ENCODE results near the gene HES1. TPM values are rescaled to one million over a fixed set of nuclear protein-coding genes. Genes with fewer than 3 reads are reported as not detected.

The HES1 gene
- total RNA-seq, 2 donors from 2014 or later, result 2.4 to 3.1 TPM

DNA sequence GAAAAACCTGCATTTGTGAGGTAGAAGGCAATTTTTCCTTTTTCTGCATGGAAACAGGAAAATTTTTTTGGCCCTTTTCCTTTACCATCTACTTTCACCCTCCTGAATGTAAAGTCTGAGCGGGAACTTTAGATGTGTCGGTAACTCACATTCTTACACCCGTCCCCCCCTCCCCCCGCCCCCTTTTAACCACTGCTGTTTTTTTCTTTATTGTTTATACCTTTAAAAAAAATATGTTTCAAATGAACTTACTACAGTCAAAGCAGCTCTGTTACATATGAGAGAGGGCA is 487 bp upstream of the HES1 start:
- ATAC-seq (no peak), DNase-seq (no peak)
- H3K4me1 Mint-ChIP-seq, result peaks cover 45% of the 10 kb centered on the region
- peak overlapping the region; percentile 87 for H3K27ac Mint-ChIP-seq
- H3K4me3 Mint-ChIP-seq, result peak overlapping the region; percentile 89
- H3K36me3 Mint-ChIP-seq (ENCODE audit: low read depth), result peaks cover 7% of the 10 kb centered on the region
- H3K27me3 Mint-ChIP-seq, result peaks cover 50% of the 10 kb centered on the region
- no peaks in the 10 kb centered on the region for H3K9me3 ChIP-seq (ENCODE audit: control insufficient read depth, low read length, poor library complexity, severe bottlenecking)

DNA sequence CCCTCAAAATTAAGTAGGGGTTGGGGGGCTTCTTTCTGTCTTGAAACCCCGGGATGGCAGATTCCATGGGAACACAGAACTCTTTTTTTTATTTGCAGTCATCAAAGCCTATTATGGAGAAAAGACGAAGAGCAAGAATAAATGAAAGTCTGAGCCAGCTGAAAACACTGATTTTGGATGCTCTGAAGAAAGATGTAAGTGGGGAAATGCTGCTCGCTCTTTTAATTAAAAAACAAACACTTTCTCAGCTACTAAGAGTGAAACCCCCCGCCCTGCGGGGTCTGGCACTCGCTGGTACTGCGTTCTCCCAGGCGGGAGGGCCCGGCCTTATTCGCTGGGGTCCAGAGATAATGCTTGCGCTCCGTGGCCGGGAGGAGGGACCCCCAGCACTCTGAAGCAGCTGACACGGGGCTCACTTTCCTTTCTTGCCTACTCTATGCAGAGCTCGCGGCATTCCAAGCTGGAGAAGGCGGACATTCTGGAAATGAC is 615 bp downstream of the HES1 start:
- Mint-ChIP-seq H3K27ac (peak overlapping the region; percentile 87), H3K4me1 (peaks cover 36% of the 10 kb centered on the region)

DNA sequence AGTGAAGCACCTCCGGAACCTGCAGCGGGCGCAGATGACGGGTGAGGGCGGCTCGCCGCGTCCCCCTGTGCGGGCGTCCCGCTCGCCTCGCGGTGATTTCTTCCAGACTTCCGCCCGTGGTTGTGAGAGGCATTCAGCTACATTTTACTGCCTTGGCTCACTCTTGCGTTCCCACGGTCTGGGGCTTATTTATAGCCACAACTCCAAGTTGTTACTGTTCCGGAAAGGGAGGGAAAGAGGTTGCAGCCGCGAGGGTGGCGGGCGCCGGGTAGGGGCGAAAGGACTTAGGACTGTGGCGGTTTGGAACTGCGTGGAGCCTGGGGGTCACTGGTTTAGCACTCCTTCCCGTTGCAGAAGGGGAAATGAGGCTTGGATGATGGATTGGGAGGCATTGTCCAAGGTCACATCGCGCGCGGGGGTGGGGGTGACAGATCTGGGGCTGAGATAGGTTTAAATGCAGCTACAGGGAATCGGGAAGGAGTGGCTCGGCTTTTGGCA is 1.1 kb downstream of the HES1 start:
- Mint-ChIP-seq H3K4me1 (peaks cover 38% of the 10 kb centered on the region), H3K27me3 (peaks cover 38% of the 10 kb centered on the region), H3K36me3 (ENCODE audit: low read depth) (peaks cover 10% of the 10 kb centered on the region), H3K4me3 (peak overlapping the region; percentile 89), H3K27ac (peak overlapping the region; percentile 87)
- ATAC-seq (no peak), DNase-seq (peak in 2 of 3 donors; percentile 22 to 33)
- H3K9me3 ChIP-seq (ENCODE audit: control insufficient read depth, low read length, poor library complexity, severe bottlenecking), result no peaks in the 10 kb centered on the region

More for the DNA sequence above, 615 bp downstream of the HES1 start:
- Mint-ChIP-seq H3K4me3 (peak overlapping the region; percentile 89), H3K36me3 (ENCODE audit: low read depth) (peaks cover 7% of the 10 kb centered on the region), H3K27me3 (peaks cover 39% of the 10 kb centered on the region)
- H3K9me3 ChIP-seq (ENCODE audit: control insufficient read depth, low read length, poor library complexity, severe bottlenecking), result no peaks in the 10 kb centered on the region
- no peak for ATAC-seq
- DNase-seq, result no peak

DNA sequence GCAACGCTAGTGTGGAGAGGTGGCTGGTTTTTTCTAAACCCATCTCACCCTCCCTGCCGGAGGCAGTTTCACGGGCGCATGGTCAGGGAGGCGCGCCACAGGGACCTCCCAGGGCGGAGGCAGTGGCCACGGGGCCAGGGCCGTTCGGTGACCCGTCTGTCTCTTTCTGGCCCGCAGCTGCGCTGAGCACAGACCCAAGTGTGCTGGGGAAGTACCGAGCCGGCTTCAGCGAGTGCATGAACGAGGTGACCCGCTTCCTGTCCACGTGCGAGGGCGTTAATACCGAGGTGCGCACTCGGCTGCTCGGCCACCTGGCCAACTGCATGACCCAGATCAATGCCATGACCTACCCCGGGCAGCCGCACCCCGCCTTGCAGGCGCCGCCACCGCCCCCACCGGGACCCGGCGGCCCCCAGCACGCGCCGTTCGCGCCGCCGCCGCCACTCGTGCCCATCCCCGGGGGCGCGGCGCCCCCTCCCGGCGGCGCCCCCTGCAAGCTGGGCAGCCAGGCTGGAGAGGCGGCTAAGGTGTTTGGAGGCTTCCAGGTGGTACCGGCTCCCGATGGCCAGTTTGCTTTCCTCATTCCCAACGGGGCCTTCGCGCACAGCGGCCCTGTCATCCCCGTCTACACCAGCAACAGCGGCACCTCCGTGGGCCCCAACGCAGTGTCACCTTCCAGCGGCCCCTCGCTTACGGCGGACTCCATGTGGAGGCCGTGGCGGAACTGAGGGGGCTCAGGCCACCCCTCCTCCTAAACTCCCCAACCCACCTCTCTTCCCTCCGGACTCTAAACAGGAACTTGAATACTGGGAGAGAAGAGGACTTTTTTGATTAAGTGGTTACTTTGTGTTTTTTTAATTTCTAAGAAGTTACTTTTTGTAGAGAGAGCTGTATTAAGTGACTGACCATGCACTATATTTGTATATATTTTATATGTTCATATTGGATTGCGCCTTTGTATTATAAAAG is 1.8 kb downstream of the HES1 start:
- Mint-ChIP-seq H3K4me3 (peak overlapping the region; percentile 89), H3K27me3 (peaks cover 38% of the 10 kb centered on the region), H3K4me1 (peaks cover 40% of the 10 kb centered on the region), H3K27ac (peak overlapping the region; percentile 87), H3K36me3 (ENCODE audit: low read depth) (peaks cover 11% of the 10 kb centered on the region)
- peak; percentile 27 to 38 (median 35) for DNase-seq
- H3K9me3 ChIP-seq (ENCODE audit: control insufficient read depth, low read length, poor library complexity, severe bottlenecking), result no peaks in the 10 kb centered on the region
- ATAC-seq, result peak; percentile 51

DNA sequence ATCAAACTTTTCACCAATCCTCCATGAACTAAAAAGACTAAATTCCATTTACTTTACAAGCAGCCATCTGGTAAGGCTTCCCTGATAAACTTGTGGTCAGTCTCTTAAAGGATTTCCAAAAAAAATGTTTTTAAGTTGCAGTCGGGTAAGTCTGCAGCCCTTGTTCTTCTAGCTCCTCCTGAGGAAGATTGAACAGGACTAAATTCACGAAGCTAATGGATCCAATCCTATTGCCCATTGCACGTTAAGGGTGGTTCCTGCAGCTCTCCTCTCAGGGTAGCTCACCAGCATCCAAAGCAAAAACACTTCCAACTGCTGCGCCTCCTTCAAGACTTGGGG is 2.8 kb downstream of the HES1 start:
- H3K36me3 Mint-ChIP-seq (ENCODE audit: low read depth), result peaks cover 6% of the 10 kb centered on the region

DNA sequence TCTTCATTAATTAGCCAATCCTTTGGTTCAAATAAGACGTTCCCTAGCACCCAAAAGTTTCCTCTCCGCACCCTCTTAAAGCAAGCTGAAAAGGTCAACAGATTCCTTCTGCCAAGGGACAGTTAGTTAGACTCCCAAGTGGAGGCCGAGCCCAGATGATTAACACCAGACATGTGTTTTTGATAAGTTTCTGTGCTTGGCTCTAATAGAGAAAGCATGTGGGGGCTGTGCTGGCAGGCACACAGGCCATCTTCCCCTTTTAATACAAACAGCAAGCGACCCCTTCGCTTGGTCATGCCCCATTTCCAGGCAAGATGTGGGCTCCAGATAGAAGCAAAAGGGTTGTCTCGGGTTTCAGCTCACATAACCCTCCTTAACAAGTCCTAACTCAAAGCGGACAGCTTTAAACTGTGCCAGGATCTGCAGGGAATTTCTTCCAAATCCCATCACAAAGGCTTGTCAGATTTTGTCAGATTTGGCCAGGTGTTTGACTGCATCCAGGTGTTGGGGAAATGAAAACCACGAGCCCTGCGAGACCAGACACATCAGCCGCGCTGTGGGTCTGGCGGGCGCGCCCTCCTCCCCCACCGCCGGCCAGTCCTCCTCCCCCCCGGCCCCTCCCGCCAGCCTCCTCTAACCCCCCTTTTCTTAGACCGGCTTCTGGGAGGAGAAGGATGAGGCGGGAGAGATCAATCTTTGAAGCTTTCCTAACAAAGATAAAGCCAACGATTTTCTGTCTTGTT is 3.3 kb downstream of the HES1 start:
- peak overlapping the region; percentile 21 for H3K27ac Mint-ChIP-seq
- DNase-seq, result no peak
- no peaks in the 10 kb centered on the region for H3K9me3 ChIP-seq (ENCODE audit: control insufficient read depth, low read length, poor library complexity, severe bottlenecking)
- H3K36me3 Mint-ChIP-seq (ENCODE audit: low read depth), result peaks cover 5% of the 10 kb centered on the region
- H3K4me3 Mint-ChIP-seq, result peak overlapping the region; percentile 47
- H3K4me1 Mint-ChIP-seq, result peaks cover 30% of the 10 kb centered on the region
- ATAC-seq, result no peak
- H3K27me3 Mint-ChIP-seq, result peaks cover 28% of the 10 kb centered on the region

More for the DNA sequence above, 2.8 kb downstream of the HES1 start:
- H3K4me1 Mint-ChIP-seq, result peaks cover 31% of the 10 kb centered on the region
- H3K27ac Mint-ChIP-seq, result peak overlapping the region; percentile 21
- no peak overlapping the region for H3K4me3 Mint-ChIP-seq
- no peaks in the 10 kb centered on the region for H3K9me3 ChIP-seq (ENCODE audit: control insufficient read depth, low read length, poor library complexity, severe bottlenecking)
- DNase-seq (no peak), ATAC-seq (no peak)
- H3K27me3 Mint-ChIP-seq, result peaks cover 29% of the 10 kb centered on the region

DNA sequence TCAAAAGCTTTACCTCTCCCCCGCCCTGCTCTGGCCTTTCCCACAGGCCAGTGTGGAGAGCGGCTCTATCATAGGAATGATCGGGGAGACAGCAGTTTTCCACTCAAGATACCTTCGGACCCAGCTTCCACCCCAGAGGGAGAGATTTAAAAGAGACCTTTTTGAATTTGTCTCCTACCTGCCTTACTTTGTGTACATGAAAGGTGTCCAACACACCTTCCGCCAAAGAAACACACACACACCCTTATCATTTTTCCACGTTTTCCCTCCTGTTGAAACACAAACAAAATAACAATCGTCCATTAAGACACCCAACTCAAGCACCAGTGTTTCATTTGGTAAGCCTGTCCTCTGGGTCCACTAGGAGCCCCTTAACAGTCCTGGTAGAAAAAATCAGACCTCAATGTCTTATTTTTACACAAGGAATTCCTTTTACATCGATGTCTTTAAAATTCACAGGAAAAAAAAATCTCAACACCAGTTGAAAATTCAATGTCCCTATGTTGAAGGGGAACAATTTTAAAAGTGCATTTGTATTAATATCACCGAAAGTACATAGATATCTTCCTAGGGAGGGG is 4.0 kb downstream of the HES1 start:
- no peaks in the 10 kb centered on the region for H3K9me3 ChIP-seq (ENCODE audit: control insufficient read depth, low read length, poor library complexity, severe bottlenecking)
- peaks cover 29% of the 10 kb centered on the region for H3K4me1 Mint-ChIP-seq
- H3K27me3 Mint-ChIP-seq, result peaks cover 28% of the 10 kb centered on the region
- DNase-seq (no peak), ATAC-seq (no peak)
- peak overlapping the region; percentile 47 for H3K4me3 Mint-ChIP-seq
- no peak overlapping the region for H3K27ac Mint-ChIP-seq
- peaks cover 4% of the 10 kb centered on the region for H3K36me3 Mint-ChIP-seq (ENCODE audit: low read depth)

DNA sequence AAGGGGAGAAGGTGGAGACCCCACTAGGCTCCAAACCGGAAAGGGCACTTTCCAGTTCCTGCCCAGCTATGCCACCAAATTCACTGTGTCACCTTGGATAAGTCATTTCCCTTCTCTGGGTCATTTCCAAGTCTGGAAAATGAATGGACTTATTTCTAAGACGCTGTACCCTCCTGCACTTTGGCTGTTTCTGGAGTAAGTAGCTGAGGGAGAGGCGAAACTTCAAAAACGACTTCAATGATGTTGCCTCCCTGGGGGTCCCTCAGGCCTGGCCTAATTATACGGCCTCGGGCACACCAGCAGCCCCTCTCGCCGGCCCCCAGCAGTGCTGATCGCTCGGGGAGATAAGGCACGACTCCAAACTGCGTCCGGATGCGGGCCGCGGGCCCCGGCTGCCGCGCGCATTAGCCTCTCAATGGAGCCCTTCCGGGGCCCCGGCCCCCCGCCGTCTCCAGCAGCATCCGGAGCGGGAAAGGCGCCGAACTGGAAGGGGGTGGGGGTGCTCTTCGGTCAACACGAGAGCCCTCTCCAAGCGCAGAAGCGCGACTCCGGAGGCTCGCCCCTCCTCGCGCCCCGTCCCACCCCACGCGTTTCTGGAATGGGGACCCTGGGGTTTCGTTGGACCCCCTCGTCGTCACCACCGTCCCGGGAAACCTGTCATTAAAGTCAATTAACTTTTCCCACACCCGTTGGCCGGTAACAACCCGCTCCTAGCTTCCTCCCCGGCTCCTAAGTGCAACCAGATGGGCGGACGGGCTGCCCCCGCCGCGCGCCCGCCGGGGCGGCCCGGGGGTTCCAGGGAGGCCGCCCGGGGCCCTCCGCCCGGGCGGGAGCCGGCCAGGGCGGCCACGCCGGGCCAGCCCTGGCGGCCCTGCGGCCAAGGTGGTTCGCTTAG is 4.8 kb downstream of the HES1 start:
- H3K9me3 ChIP-seq (ENCODE audit: control insufficient read depth, low read length, poor library complexity, severe bottlenecking), result no peaks in the 10 kb centered on the region
- peak overlapping the region; percentile 69 for H3K4me3 Mint-ChIP-seq
- peaks cover 26% of the 10 kb centered on the region for H3K27me3 Mint-ChIP-seq
- H3K36me3 Mint-ChIP-seq (ENCODE audit: low read depth), result peaks cover 3% of the 10 kb centered on the region
- no peak overlapping the region for H3K27ac Mint-ChIP-seq
- no peak for ATAC-seq
- DNase-seq, result no peak
- H3K4me1 Mint-ChIP-seq, result peaks cover 25% of the 10 kb centered on the region

DNA sequence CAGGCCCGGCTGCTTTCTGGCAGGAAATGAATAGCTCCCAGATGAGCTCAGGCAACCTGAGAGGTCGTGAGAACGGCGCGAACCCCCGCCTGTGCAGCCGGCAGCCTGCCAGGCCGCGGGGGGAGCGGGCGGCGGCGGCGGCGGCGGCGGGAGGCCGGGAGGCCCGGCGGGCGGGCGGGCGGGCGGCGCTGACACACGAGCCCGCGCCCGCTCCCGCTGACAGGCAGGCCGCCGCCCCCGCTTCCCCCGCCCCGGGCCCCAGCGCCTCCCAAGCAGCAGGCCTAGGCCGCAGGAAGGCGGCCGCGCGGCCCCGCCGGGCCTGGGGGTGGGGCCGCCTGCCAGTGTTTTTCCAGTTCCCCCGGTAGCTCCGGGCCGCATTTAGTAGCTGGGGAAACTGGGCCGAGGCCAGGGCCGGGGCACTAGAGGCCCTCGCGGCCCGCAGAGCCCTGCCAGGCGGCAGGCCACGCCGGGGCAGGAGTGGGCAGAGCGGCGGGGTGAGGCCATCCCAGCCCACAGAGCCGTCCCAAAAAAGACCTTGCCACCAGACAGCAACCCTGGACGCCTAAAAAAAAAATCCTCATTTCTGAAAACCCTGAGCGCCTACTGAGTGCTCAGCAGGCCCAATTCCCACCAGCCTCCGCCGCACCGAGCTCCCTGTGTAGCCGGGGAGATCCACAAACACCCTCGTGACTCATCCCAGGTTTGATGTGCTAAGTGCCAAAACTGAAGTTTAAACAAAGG is 5.6 kb downstream of the HES1 start:
- peak overlapping the region; percentile 82 for H3K4me3 Mint-ChIP-seq
- H3K4me1 Mint-ChIP-seq, result peaks cover 19% of the 10 kb centered on the region
- peaks cover 18% of the 10 kb centered on the region for H3K27me3 Mint-ChIP-seq
- no peaks in the 10 kb centered on the region for H3K9me3 ChIP-seq (ENCODE audit: control insufficient read depth, low read length, poor library complexity, severe bottlenecking)
- DNase-seq, result peak; percentile 31 to 50 (median 49)
- H3K27ac Mint-ChIP-seq, result peak overlapping the region; percentile 49
- ATAC-seq, result peak; percentile 52
- peaks cover 3% of the 10 kb centered on the region for H3K36me3 Mint-ChIP-seq (ENCODE audit: low read depth)

DNA sequence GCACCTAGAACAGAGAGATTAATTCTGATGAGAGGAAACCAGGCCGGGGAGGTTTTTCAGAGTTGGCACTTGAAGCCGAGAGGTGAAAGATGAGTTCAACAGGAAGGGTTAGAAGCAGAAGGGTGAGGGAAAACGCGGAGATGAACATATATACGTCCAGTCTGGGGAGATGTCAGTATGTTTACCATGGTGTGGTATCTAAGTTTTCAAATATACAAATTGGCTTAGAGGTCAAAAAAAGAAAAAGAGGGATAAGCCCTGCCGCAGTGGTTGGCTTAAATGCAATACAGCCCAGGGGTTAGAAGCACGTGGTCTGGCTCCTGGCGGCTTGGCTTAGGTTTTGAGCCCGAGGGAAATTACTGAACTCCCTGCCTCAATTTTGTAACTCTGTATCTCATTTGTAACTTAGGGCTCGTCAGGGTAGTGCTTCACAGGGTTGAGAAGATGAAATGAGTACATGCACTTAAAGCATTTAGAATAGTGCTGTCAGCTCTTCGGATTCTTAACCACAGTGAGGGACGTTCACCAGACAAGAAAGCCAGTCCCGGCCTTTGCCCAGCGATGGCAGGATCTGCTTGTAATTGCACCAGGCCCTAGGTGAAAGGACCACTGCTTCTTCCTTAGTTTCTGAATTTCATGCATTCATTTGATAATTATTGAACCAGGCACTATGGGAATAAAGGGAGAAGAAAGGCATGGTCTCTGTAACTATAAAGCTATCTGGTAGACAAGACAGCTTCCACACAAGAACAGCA is 6.4 kb downstream of the HES1 start:
- Mint-ChIP-seq H3K27me3 (peaks cover 11% of the 10 kb centered on the region), H3K4me3 (peak overlapping the region; percentile 82), H3K4me1 (peaks cover 12% of the 10 kb centered on the region), H3K27ac (peak overlapping the region; percentile 49), H3K36me3 (ENCODE audit: low read depth) (peaks cover 3% of the 10 kb centered on the region)
- no peaks in the 10 kb centered on the region for H3K9me3 ChIP-seq (ENCODE audit: control insufficient read depth, low read length, poor library complexity, severe bottlenecking)
- DNase-seq (no peak), ATAC-seq (no peak)

DNA sequence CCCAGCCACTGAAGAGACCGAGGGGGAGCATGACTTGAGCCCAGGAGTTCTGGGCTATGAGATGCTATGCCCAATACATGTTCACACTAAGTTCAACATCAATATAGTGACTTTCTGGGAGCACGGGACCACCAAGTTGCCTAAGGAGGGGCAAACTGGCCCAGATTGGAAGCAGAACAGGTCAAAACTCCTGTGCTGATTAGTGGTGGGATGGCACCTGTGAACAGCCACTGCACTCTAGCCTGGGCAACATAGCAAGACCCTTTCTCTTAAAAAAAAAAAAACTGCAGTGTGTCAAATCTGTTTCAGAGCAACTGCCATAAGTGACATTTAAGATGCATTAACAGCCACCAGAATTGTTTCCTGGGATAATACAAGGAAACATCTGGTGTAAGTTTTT is 9.8 kb downstream of the HES1 start:
- ATAC-seq (no peak), DNase-seq (no peak)
- peaks cover 7% of the 10 kb centered on the region for H3K4me1 Mint-ChIP-seq
- H3K9me3 ChIP-seq (ENCODE audit: control insufficient read depth, low read length, poor library complexity, severe bottlenecking), result no peaks in the 10 kb centered on the region
- H3K27ac Mint-ChIP-seq, result no peak overlapping the region
- H3K36me3 Mint-ChIP-seq (ENCODE audit: low read depth), result peaks cover 13% of the 10 kb centered on the region
- no peak overlapping the region for H3K4me3 Mint-ChIP-seq
- peaks cover 22% of the 10 kb centered on the region for H3K27me3 Mint-ChIP-seq

Data from T-helper 17 cell (primary cell).